Mucosa of descending colon (tissue), 3 donors: ENCODE results near the gene MLLT3. TPM values are rescaled to one million over a fixed set of nuclear protein-coding genes. Genes with fewer than 3 reads are reported as not detected.

Experiments used
- ATAC-seq: fragments of 200-7000 bp; cut with Tn5 transposase; one replicate; pipeline ENCODE4 v1.9.1; 2020; ENCODE audit warnings: mild to moderate bottlenecking, moderate library complexity
- DNase-seq, 3 donors: peaks; one replicate each; pipeline ENCODE4 v3.0.0-alpha.2; 2020
- H3K36me3 ChIP-seq: fragments of 200-600 bp; one replicate; pipeline ENCODE4 v1.8.0; 2021; ENCODE audit warnings: low read depth, mild to moderate bottlenecking
- H3K4me1 ChIP-seq: fragments of 200-600 bp; one replicate; pipeline ENCODE4 v1.8.0; 2021; ENCODE audit warnings: low read depth, mild to moderate bottlenecking
- H3K4me3 ChIP-seq: fragments of 200-600 bp; one replicate; pipeline ENCODE4 v1.8.0; 2021; ENCODE audit warnings: mild to moderate bottlenecking
- H3K9me3 ChIP-seq: fragments of 200-600 bp; one replicate; pipeline ENCODE4 v1.8.0; 2021; ENCODE audit warnings: mild to moderate bottlenecking
- intact Hi-C, 2 donors: fragments of 100-400 bp; cut with DNase I in 1 of 2; cut with micrococcal nuclease in 1 of 2; formaldehyde crosslinking; loops; one replicate each; pipeline versions ENCODE4 v1.11.0 to v1.11.1; 2022; cut with DNase I, micrococcal nuclease
- total RNA-seq, 3 donors: library from RNA; stranded (reverse); fragmentation: NEBNext Ultra II Directional in 2 of 3; extraction: Animal tissue kit (Norgen Biotek cat#: 25700) in 2 of 3; gene quantifications; one replicate each; pipeline versions ENCODE4 v1.2.1 to v1.2.4, GENCODE V29; 2021 to 2023
- TF ChIP-seq, protein P1 (sequence below): fragments of 200-600 bp; IDR thresholded peaks from one replicate; pipeline ENCODE4 v1.8.0; 2022; ENCODE audit warnings: antibody characterized with exemption, mild to moderate bottlenecking
- donor health status: DM: no; HTN: no; CAD: no; lungs with moderate emphysema.
- donor health status: DM: no; HTN: no; CAD: no.
- donor health status: DM: no; HTN: yes; CAD: no.

The MLLT3 gene
- total RNA-seq, 3 donors from 2014 or later = 35.1 to 53.7 (median 46.5) TPM

DNA sequence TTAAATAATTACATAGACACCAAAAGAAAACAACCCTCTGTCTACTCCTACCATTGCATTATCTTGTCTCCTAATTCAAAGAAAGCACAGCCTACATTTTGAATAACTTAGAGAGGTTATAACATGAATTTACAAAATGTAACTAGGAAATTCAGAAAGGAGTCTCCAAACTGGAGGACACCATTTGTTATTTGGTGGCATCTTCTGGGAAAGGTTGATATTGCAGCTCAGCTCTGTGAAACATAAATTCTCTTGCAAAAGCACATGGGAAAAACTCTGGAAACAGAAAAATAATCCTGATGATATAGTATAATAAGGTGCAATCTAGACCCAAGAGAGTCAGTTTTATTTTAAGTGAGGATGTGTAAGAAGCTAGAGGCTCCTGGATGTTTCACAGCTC lies 215.3 kb downstream of the MLLT3 start:
- intact Hi-C loops = no loop called here
- DNase-seq (no peak), ATAC-seq (no peak)
- Histone ChIP-seq H3K4me1 (peaks cover 23% of the 10 kb centered on the region), H3K36me3 (no peaks in the 10 kb centered on the region), H3K4me3 (no peak overlapping the region), H3K9me3 (no peaks in the 10 kb centered on the region)
- TF ChIP-seq, protein P1, sequence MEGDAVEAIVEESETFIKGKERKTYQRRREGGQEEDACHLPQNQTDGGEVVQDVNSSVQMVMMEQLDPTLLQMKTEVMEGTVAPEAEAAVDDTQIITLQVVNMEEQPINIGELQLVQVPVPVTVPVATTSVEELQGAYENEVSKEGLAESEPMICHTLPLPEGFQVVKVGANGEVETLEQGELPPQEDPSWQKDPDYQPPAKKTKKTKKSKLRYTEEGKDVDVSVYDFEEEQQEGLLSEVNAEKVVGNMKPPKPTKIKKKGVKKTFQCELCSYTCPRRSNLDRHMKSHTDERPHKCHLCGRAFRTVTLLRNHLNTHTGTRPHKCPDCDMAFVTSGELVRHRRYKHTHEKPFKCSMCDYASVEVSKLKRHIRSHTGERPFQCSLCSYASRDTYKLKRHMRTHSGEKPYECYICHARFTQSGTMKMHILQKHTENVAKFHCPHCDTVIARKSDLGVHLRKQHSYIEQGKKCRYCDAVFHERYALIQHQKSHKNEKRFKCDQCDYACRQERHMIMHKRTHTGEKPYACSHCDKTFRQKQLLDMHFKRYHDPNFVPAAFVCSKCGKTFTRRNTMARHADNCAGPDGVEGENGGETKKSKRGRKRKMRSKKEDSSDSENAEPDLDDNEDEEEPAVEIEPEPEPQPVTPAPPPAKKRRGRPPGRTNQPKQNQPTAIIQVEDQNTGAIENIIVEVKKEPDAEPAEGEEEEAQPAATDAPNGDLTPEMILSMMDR = no peak

DNA sequence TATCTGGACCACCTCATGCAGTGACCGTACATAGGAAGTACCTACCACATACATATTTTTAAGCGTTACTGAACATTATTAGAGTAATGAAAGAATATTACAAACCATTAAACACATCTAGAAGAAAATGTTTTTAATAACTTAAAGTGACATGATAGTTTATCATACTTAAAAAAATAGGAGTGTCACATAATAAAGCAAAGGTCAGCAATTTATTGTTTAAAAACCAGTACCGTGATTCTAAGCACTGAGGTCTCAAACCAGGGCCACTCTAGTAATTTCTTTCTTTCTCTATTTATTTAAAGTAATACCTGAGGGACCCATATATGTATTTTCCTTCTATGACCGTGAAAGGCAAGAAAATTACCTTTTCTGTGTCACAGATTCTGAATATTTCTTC lies 216.0 kb downstream of the MLLT3 start:
- DNase-seq (no peak), ATAC-seq (no peak)
- no peaks in the 10 kb centered on the region for H3K36me3 ChIP-seq
- TF ChIP-seq, protein P1 = no peak
- H3K4me1 ChIP-seq = peaks cover 23% of the 10 kb centered on the region
- no peaks in the 10 kb centered on the region for H3K9me3 ChIP-seq
- intact Hi-C loops = no loop called here
- no peak overlapping the region for H3K4me3 ChIP-seq

DNA sequence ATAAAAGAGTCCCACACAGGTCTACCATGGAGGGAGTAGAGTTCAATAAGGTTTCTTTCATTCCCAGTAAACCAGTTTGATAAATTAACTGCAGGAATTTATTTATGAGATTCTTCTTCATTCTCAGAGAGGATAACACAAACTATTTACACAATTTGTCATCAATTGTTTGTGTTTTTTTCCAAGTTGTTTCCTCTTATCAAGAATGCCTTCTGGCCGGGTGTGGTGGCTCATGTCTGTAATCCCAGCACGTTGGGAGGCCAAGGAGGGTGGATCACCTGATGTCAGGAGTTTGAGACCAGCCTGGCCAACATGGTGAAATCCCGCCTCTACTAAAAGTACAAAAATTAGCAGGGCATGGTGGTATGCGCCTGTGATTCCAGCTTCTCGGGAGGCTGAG lies 216.7 kb downstream of the MLLT3 start:
- ATAC-seq = no peak
- TF ChIP-seq, protein P1 = no peak
- no peaks in the 10 kb centered on the region for H3K9me3 ChIP-seq
- H3K36me3 ChIP-seq = no peaks in the 10 kb centered on the region
- no peak for DNase-seq
- intact Hi-C loops = no loop called here
- no peak overlapping the region for H3K4me3 ChIP-seq
- peaks cover 23% of the 10 kb centered on the region for H3K4me1 ChIP-seq

DNA sequence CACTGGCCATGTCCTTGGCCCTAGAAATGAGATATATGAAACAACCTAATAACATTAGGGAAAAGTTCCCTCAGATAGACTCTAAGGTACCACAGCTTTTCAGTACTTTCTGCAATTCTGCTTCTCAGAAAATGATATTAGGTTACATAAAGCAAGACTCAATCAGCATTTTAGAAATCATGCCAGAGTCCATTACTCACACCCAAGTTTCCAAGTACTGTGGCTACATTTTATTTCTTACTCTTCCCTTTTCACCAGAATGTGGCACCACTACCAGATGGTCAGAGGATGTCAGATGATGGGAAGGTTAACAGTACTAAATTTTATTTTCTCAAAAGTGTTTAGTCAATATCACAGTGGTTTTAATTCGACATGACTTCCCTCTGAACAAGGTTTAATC lies 217.2 kb downstream of the MLLT3 start:
- DNase-seq (no peak), ATAC-seq (no peak)
- H3K9me3 ChIP-seq = no peaks in the 10 kb centered on the region
- no peaks in the 10 kb centered on the region for H3K36me3 ChIP-seq
- TF ChIP-seq, protein P1 = no peak
- intact Hi-C loops = no loop called here
- peaks cover 23% of the 10 kb centered on the region for H3K4me1 ChIP-seq
- no peak overlapping the region for H3K4me3 ChIP-seq

DNA sequence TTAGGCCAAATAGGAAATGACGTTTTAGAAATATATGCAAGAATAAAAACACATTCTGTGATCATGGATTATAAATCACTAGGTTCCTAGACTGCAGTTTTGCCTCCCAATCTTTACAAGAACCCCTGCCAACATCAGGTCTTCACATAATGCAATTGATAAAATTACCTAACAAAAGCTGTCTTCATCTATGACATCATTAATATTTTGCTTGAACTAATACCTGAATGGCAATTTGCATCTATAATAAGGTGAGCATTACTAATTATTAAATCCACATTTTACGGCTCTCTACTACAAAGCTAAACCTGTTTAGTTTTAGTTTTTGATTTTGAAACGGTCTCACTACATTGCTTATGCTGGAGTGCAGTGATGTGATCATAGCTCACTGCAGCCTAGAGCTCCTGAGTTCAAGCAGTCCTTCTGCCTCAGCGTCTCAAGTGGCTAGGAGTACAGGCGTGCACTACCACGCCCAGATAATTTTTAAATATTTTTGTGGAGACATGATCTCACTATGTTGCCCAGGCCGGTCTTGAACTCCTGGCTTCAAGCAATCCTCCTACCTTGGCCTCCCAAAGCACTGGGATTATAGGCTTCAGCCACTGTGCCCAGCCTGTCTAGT lies 218.0 kb downstream of the MLLT3 start:
- H3K9me3 ChIP-seq = no peaks in the 10 kb centered on the region
- no peak for DNase-seq
- TF ChIP-seq, protein P1 = no peak
- no peak for ATAC-seq
- no peaks in the 10 kb centered on the region for H3K36me3 ChIP-seq
- no peak overlapping the region for H3K4me3 ChIP-seq
- peaks cover 23% of the 10 kb centered on the region for H3K4me1 ChIP-seq
- intact Hi-C loops = no loop called here

DNA sequence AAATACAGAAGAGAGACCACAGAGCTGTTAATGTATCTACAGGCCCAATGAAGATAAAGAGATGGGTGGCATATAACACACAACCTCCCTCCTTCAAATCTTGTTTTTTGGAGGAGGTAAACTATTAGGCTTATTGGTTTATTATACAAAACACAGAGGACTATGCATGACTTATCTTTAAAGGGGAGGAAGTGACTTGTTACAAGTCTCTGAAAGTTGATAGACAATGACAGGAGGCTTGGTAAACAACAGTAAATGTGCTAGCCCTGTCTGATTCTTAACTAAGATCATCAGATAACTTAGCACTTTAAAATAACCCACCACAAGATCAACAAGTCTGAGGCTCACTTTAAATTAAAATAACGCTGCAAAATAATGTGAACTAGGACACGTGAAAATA lies 219.0 kb downstream of the MLLT3 start:
- Histone ChIP-seq H3K9me3 (no peaks in the 10 kb centered on the region), H3K4me1 (peaks cover 23% of the 10 kb centered on the region), H3K4me3 (no peak overlapping the region), H3K36me3 (no peaks in the 10 kb centered on the region)
- intact Hi-C loops = no loop called here
- TF ChIP-seq, protein P1 = no peak
- ATAC-seq = no peak
- no peak for DNase-seq
